Amniotic stem cell (primary cell): ENCODE data around the gene GSTM5.
"Not testable (repeated sequence)": the region's sequence is repeated elsewhere in the genome, so short reads cannot be mapped to it uniquely, and the experiment has no call there.

ENCODE experiments used
- DNase-seq: peaks from one replicate; lab custom pipeline; 2025; lab: John Stamatoyannopoulos, UW

GSTM5 gene

GRCh38 chr1:109728870-109729269 lies 16.8 kb downstream of the GSTM5 start:
- DNase-seq, result no peak

- no peak for DNase-seq
Observed at GRCh38 chr1:109730666-109731065, 18.6 kb downstream of the GSTM5 start.

GRCh38 chr1:109732390-109732881 lies 20.4 kb downstream of the GSTM5 start:
- no peak for DNase-seq

GRCh38 chr1:109733236-109733870 lies 21.3 kb downstream of the GSTM5 start:
- no peak for DNase-seq

GRCh38 chr1:109739738-109740614 lies 27.9 kb downstream of the GSTM5 start:
- DNase-seq, result peak; percentile 55

- no peak for DNase-seq
Observed at GRCh38 chr1:109740615-109741373, 28.7 kb downstream of the GSTM5 start, which contains the start of gene GSTM3. Gene GSTM3 (minus strand): TSS chr1:109741038. CDS start chr1:109740287, 751 bp downstream.

- not testable (repeated sequence) for DNase-seq
Observed at GRCh38 chr1:109748311-109748710, 36.3 kb downstream of the GSTM5 start.

GRCh38 chr1:109749221-109749620 lies 37.2 kb downstream of the GSTM5 start:
- no peak for DNase-seq

- DNase-seq, result no peak
Observed at GRCh38 chr1:109750241-109750882, 38.3 kb downstream of the GSTM5 start.

- DNase-seq, result no peak
Observed at GRCh38 chr1:109750920-109751319, 38.9 kb downstream of the GSTM5 start.

GRCh38 chr1:109751531-109752260 lies 39.6 kb downstream of the GSTM5 start:
- DNase-seq, result no peak

GRCh38 chr1:109754738-109755137 lies 42.7 kb downstream of the GSTM5 start:
- no peak for DNase-seq

GRCh38 chr1:109756325-109756724 lies 44.3 kb downstream of the GSTM5 start:
- DNase-seq, result not testable (repeated sequence)

GRCh38 chr1:109756848-109757521 lies 44.9 kb downstream of the GSTM5 start:
- DNase-seq, result no peak

- no peak for DNase-seq
Observed at GRCh38 chr1:109757936-109758786, 46.1 kb downstream of the GSTM5 start.

GRCh38 chr1:109759513-109760334 lies 47.7 kb downstream of the GSTM5 start:
- no peak for DNase-seq

GRCh38 chr1:109760581-109761226 lies 48.7 kb downstream of the GSTM5 start:
- DNase-seq, result no peak
